ENCODE results near the gene PHRF1.

Gene PHRF1

GRCh38 chr11:593347-593746 lies 17.1 kb downstream of the PHRF1 start:
- in situ Hi-C loops (cut with MboI; ENCODE audit: low sequenced_read_pairs), result no loop called here

GRCh38 chr11:595400-595799 lies 19.1 kb downstream of the PHRF1 start:
- in situ Hi-C loops (cut with MboI; ENCODE audit: low sequenced_read_pairs), result no loop called here

- in situ Hi-C loops (cut with MboI; ENCODE audit: low sequenced_read_pairs), result no loop called here
Observed at GRCh38 chr11:596374-596773, 20.1 kb downstream of the PHRF1 start.

- in situ Hi-C loops (cut with MboI; ENCODE audit: low sequenced_read_pairs), result no loop called here
Observed at GRCh38 chr11:597166-597725, 21.0 kb downstream of the PHRF1 start.

GRCh38 chr11:598005-598680 lies 21.9 kb downstream of the PHRF1 start:
- in situ Hi-C loops (cut with MboI; ENCODE audit: low sequenced_read_pairs), result no loop called here

- in situ Hi-C loops (cut with MboI; ENCODE audit: low sequenced_read_pairs), result no loop called here
Observed at GRCh38 chr11:601573-602245, 25.4 kb downstream of the PHRF1 start.

- in situ Hi-C loops (cut with MboI; ENCODE audit: low sequenced_read_pairs), result no loop called here
Observed at GRCh38 chr11:603154-603553, 26.9 kb downstream of the PHRF1 start.

- in situ Hi-C loops (cut with MboI; ENCODE audit: low sequenced_read_pairs), result no loop called here
Observed at GRCh38 chr11:605286-606129, 29.2 kb downstream of the PHRF1 start.

- in situ Hi-C loops (cut with MboI; ENCODE audit: low sequenced_read_pairs), result no loop called here
Observed at GRCh38 chr11:606245-606644, 30.0 kb downstream of the PHRF1 start.

- in situ Hi-C loops (cut with MboI; ENCODE audit: low sequenced_read_pairs), result no loop called here
Observed at GRCh38 chr11:607020-607780, 30.9 kb downstream of the PHRF1 start.

GRCh38 chr11:607971-608659 lies 31.8 kb downstream of the PHRF1 start:
- in situ Hi-C loops (cut with MboI; ENCODE audit: low sequenced_read_pairs), result no loop called here

- in situ Hi-C loops (cut with MboI; ENCODE audit: low sequenced_read_pairs), result no loop called here
Observed at GRCh38 chr11:608791-609251, 32.6 kb downstream of the PHRF1 start.

GRCh38 chr11:609341-609811 lies 33.1 kb downstream of the PHRF1 start:
- in situ Hi-C loops (cut with MboI; ENCODE audit: low sequenced_read_pairs), result no loop called here

GRCh38 chr11:610146-610801 lies 34.0 kb downstream of the PHRF1 start:
- in situ Hi-C loops (cut with MboI; ENCODE audit: low sequenced_read_pairs), result no loop called here

GRCh38 chr11:611001-611996 lies 35.0 kb downstream of the PHRF1 start:
- in situ Hi-C loops (cut with MboI; ENCODE audit: low sequenced_read_pairs), result no loop called here

- in situ Hi-C loops (cut with MboI; ENCODE audit: low sequenced_read_pairs), result no loop called here
Observed at GRCh38 chr11:612201-612960, 36.1 kb downstream of the PHRF1 start.

- in situ Hi-C loops (cut with MboI; ENCODE audit: low sequenced_read_pairs), result no loop called here
Observed at GRCh38 chr11:612961-613300, 36.7 kb downstream of the PHRF1 start.
